Measurements from ENCODE around the gene CUZD1.

- TF ChIP-seq EZH2phosphoT487 (IDR thresholded peaks at IDR 0.05; ENCODE audit: borderline replicate concordance), result no peak
- no peak for TF ChIP-seq CTCF (conservative IDR thresholded peaks at IDR 0.05; ENCODE audit: low read length)
Observed at GRCh38 chr10:122821808-122822207, 23.8 kb downstream of the CUZD1 start.

Data from Loucy (cell line).